GM18520 (cell line): ENCODE measurements around the gene CASP12.

Source experiments
- ATAC-seq: cut with Tn5 transposase; IDR thresholded peaks from one replicate; pipeline ENCODE4 v1.9.1; 2021; ENCODE audit not compliant: unreplicated experiment

The CASP12 gene

DNA sequence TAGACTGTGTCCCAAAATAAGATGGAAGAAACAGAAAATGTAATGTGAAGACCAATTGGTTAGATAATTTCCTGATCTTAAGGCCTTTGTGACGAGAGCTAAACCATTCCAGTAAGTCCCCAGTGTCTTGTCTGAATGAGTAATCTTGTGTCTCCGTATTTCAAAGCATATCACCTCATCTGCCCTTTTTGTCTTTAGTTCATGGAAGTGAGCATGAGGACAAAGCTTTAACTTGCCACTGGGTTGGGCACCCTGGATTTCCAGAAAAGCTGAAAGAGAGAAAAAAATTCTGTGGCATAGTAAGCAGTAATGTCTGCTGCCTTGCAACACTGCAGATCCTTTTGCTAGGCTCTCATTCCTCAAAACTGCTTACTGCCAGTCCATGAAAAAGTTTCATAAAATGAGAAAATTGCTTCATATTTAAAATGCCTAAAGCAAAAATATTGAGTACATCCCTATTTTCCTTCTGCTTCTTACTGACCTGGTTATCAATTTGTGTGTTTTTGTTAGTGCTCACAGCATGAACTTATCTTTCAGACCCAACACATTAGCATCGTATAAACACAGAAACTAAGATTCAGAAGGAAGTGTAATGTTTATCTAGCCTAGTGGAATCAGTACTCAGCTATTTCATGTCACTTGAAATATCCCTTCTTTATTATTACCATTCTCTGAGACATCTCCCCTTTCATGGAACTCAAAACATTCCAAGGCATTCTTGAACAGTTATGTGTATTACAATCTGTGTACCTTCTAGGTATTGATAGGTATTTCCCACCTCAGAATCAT lies 5.3 kb downstream of the CASP12 start:
- ATAC-seq = no peak

DNA sequence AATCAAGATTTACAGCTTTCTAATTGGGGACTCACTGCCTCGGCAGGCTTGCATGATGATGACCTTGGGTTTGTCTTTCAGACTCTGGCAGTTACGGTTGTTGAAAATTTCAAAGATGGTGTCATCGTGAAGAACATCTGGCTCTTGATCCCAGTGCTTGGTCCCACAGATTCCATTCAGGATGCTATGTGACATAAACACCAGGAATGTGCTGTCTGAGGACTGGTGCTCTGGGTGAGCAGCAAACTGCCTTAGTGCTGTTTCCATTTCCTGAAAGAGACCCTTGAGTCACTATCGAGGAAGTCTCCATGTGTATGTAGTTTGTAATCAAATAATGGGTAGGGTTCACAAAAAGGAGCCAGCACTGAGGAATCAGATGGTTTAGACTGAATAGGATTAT lies 7.1 kb downstream of the CASP12 start:
- ATAC-seq = no peak

DNA sequence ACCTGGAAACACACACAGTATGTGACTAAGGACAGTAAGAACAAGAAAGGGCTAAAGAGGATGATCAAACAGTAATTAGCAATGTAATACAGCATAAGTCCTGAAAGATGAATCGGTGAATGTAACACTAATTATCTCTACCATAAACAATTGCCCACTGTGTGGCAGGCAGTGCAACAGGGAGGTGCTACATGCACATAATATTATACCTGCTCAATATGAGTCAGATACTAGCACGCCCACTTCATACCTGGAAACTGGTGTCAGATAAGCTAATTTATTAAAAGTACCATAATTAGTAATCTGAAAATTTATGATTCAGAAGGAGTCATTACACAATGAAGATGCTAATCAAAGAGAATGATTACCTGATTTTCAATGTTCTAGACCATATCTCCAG lies 14.9 kb downstream of the CASP12 start:
- ATAC-seq = no peak

DNA sequence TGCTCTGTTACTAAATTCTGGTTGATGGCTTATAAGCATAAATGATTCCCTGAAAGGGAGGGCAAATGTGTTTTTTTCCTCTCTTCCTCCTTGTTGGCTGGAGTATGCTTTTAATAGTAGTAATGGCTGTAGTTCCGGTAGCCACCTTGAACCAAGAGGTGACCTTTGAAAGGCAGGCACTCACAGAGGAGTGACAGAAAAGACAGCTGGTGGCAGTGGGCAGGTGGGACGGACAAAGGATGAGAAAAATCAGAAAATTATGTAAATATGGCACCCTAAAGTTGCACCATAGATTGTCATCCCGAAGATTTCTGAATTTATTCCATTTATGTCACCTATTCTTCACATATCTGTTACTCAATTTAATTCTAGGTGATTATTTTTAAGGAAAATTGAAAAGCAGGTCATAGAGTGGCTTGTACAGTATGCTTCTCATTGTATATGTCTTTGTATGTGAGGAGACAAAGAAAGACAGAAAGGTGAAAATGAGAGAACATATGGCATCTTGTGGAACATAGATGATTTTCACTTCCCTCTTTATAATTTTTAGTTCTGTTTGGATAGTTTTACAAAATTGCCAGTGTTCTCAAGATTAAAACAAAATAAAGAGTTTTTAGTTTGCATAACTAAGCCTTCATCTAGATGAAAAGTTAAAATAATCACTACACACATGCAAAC lies 17.0 kb downstream of the CASP12 start:
- no peak for ATAC-seq

DNA sequence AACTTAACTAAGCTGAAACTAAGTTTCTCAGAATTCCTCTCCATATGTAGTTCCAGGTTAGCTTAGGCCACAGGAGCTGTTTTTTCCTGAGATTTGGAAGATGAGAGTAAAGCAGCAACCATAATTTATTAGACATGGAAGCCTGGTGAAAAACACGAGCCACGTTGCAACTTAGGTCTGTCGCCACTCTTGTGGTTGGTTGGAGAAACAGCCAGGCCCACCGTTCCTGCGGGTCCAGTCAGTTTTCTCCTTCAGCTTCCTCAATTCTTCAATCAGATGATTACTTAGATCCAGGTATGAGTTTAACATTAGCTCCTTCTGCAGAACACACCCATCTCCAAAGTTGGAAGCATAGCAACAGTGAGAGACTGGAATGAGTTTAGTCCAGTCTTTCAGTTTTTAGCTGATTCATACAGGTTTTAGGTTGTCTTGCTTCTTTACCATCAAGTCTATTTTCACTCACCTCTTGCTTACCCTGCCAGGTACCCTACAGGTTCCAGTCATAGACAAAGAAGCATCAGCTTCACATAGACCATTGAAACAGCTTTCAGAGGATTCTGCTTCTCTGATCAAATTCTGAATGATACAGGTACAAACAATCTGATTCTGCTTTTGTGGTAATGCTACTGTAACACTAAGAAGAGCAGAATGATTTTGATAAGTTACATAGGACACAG lies 18.6 kb downstream of the CASP12 start:
- no peak for ATAC-seq

DNA sequence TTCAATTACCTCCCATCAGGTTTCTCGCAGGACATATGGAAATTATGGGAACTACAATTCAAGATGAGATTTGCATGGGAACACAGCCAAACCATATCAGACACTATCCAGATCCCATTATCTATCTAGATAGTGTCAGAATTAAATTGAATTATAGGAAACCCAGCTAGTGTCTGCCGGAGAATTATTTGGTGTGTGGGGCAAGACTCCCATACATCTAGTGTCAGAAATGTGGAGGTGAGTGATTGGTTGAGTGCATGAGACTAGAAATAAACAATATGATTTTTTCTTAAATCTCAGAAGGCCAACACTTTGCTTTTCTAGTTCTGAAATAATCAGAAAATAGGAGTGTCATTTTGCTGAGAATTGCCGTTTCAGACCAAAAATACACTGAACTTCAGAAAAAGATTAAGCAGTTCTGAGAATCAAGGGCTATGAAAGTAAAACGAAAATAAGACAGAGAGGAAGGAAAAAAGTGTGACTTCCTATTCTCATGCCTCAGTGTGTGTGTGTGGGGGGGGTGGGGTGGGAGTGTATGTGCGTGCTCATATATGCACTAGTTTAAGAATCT lies 21.3 kb downstream of the CASP12 start:
- ATAC-seq = peak; percentile 46

DNA sequence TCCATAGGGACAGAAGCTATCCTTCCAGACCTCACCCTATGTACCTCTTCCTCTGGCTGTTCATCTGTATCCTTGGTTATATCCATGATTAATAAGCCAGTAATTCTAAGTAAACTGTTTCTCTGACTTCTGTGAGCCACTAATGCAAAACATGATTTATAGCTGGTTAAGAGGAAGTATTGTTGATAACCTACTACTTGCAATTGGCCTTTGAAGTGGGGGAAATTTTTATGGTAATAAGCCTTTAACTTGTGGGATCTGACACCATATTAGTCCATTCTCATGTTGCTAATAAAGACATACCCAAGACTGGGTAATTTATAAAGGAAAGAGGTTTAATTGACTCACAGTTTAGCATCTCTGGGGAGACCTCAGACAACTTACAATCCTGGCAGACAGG lies 21.9 kb downstream of the CASP12 start:
- no peak for ATAC-seq

DNA sequence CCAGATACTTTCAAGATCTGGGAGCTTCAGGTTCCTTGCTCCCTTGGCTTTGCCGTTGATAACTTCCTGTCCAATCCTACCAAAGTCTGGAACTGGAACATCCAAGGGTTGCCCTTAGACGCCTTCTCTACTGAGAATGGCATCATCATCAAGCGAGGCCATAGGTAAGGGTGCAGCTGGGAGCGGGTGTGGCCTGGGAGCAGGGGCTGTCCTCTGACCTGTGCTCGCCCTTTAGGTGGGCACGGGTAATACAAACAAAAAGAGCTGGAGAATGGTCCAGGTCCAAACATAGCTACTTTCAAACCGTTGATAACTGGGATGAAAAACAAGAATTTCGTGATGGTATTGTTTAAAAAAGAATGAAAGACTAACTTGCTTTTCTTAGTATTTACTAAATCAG lies 25.0 kb downstream of the CASP12 start:
- ATAC-seq = no peak

DNA sequence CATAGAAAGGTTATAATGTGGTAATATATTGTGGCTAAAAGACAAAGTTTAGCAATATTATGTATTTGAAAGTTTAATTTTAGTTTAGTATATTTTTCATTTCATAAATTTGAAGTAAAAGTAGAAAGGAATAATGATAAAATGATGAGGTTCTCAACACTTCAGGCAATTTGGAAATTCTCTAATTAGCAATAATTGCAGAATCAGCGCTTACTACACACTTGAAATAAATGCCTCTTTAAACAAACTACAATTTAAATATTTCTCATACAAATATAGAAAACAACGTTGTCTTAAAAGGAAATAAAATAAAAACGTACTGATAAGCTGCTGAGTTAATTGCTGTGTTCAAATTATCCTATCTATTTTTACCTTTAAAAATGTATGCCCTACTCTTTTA lies 25.9 kb downstream of the CASP12 start:
- no peak for ATAC-seq

DNA sequence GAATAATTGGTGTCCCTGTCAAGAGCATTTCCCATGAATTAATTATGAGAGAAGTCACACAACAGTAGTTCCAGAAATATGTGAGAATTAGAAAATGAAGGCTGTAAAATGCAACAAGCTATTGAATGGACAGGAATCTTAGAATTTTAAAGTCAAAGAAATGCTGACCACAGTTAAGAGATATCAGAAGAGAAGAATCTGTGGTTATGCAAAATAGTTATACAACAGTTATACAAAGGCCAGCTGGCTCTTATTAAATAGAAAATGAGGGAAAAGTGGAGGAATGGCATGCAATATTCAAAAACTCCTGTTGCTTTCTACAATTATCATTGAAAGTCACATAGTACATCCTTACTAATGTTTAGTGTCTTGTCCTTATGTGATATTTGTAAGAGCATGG lies 27.4 kb downstream of the CASP12 start:
- ATAC-seq = no peak

DNA sequence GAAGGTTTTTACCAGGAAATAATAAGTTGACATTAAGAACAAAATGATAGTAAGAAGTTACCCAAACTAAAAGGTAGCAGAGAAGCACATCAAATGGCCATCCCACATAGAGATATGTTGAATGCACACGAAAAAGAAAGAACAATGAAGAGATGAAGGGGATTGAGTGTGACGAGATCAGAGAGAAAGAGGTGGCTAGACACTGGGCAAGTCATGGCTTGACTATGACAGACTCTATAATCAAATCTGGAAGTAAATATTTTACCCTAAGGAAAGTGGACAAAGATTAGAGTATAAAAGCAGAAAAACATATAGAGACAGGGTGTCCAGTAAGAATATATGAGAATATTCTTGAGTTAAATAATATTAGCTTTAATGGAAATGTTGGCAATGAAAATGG lies 31.4 kb downstream of the CASP12 start:
- ATAC-seq = no peak

DNA sequence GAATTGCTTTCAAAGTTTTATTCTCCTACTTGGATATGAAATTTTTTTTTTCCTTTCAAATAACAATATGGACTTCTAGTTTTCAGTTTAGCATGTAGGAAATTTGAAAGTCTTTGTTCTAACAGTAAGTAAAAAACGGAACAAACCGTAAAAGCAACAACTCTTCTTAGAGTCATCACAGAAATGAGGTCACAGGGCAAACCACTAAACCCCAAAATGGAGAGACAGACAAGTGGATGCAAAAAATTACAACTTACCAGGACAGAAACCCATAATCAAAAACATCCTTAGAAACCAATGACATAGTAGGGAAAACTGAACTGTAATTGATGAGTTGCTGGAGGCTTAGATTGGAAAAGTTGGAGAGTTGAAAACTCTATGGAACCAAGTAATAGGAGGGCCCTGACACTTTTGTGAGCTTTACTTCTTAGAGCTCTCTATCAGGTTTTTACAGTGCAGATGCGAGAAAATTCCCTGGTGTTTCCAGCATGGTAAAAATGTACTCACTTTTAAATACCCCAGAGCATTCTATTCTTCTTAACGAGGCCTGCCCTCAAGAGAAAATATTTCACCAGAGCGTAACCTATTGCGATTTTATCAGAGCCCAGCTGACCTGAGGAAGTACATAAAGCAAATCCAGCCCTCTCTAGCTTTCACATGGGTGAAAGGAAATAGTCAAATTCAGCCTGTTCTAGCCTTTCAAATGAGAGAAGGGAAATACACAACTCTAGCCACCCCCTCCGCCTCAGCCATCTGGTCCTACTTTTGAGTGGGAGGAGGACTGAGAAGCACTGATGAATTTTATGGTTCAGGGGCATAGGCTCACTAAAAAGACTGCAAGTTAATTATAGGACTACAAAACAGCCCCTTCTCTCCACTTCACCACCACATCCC lies 39.1 kb downstream of the CASP12 start:
- ATAC-seq = no peak

DNA sequence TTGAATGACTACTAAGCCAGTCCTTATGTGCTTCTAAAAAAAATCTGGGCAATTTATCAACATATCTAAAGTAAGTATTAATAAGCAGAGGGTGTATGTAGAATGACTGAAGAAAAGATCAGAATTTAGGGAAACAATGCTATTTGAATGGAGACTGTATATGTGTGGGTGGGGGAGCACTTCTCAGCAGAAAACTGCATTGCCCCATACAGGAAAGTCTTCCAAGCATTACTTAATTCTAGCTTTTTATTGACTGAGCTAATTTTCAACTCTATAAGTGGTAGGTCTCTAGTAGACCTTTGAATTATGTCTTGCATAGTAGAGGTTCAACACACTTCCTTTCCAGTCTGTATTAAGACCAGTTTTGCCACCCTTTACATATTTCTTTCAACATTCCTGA lies 41.7 kb downstream of the CASP12 start:
- ATAC-seq = no peak

DNA sequence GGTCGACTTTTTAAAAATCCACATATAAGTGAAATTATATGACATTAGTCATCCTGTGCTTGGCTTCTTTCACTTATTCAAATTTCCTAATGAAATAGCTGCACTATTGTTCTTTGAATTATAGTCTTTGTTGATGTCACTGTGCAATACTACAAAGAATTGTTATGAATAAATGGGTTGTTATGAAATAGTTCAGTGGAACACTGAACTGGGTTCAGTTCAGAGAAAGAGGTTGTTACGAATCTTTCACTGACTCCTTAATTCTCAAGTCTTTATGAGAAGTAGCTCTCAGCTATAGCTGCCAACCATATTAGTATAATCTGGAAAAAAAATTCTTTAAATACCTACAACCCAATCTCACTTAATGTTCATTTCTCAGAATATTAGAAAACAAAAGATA lies 42.3 kb downstream of the CASP12 start:
- ATAC-seq = no peak

DNA sequence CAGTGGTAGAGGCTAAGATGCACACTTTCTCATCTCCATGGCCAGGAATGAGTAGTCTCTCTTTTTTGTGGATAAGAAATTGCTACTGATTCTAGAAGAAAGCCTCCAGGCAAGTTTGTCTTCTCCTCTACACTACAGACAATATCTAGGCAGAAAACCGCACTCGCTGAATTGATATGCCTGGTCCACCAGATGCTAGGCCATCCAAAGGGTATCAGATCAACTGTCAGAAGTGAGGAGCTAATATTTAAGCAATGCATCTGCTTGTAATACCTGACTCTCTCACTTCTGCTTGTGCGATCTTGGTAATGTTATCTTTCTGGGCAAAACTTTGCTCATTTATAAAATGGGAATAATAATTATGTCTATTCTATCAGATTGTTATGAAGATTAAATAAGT lies 45.0 kb downstream of the CASP12 start:
- no peak for ATAC-seq

DNA sequence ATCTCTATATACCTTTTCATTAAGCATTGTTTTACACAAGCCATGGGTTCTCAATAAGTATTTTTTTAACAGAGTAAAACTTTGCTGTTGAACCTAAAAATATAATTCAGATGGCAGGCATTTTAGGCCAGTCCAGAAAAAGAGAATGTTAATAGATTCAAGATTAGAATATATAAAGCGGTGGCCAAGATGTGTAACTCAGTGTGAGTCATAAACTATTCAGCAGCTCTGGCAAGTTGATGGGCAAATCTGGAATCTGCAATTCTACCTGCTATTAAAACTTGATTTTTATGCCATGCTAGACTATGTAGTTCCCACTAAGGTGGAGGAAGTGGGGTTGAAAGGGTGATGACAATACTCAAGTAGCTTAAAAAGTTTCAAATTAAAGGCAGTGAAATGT lies 45.4 kb downstream of the CASP12 start:
- no peak for ATAC-seq

DNA sequence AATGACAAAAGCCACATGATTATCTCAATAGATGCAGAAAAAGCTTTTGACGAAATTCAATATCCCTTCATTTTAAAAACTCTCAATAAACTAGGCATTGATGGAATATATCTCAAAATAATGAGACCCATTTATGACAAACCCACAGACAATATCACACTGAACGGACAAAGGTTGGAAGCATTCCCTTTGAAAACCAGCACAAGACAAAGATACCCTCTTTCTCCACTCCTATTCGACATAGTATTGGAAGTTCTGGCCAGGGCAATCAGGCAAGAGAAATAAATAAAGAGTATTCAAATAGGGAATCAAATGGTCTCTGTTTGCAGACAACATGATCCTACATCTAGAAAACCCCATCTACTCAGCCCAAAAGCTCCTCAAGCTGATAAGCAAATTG lies 52.0 kb downstream of the CASP12 start:
- no peak for ATAC-seq

DNA sequence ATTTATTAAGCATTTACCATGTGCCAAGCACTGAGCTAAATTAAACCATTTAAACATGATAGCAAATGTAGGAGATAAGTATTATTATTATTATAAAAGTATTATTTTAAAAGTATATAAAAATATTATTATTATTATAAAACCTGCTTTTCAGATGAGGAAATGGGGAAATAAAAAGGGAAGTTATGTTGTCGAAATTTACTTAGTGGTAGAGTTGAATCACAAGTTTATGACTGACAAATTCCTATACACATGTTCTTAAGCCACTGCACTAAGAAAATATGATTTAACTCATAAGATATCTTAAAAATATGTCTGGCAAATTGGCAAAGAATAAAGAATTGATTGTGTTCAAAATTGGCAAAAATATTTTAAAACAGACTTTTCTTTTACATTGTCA lies 53.8 kb downstream of the CASP12 start:
- ATAC-seq = no peak

DNA sequence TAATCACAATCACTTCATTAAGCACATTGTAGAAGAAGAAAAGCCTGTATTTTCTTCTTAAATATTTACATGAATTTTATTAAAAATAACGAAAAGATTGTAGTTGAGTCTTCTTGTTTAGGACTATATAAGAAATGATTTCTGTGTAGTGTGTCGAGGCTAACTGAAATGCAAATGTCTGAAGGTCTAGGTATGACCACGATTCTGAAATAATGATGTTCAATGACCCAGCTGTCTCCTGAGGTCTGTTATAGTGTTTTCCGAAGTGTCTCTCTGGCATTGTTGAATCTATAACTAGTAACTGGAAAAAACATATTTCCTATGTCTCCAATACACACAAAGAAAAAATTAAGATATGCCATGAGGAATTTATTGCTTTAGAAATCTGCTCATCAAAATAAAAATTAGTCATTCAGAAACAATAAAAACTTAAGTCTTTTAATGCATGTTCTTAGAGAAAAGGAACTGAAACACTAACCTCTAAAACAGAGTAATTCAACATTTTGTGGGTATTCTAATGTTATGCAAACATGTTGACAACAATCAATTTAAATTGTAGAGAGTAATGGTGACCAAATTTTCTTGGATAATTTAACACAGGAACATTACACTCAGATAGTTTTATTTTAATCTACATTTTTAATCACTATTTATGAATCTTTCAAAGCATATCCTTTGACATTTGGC lies 55.0 kb downstream of the CASP12 start:
- no peak for ATAC-seq

DNA sequence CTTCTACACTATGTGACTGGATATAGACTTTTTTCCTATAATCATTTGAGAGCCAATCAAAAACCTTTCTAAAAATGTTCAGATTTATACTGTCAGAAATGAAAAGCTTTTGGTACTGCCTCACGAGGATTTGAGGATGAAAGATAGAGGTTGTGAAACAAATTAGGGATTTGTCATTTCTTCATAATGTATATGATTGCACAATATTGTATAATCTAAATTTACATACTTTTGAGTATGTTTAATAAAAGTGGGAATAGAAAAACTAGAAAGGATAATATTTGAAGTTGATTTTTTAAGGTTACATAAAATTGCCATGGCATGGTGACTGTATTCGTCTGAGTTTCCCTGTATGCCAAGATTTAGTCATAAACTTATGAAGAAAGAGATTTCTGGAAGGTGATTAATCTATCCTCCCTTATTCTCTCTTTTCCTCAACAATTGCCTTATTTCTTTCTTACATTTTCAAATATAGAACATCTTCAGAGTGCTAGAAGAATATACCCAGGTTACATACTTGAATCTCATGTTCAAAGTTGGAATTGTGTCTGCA lies 56.2 kb downstream of the CASP12 start:
- no peak for ATAC-seq
